A673 (cell line): ENCODE data around the gene ADAMTSL1. TPM values are rescaled to one million over a fixed set of nuclear protein-coding genes. Genes with fewer than 3 reads are reported as not detected.

ENCODE experiments used
- BruUV-seq: library from RNA; stranded (reverse); fragments of 400-500 nt; replicated peaks from 2 replicates; lab custom pipeline; 2021; lab: Mats Ljungman, UMichigan
- CTCF ChIA-PET: fragments of 300-600 bp; sonication (Branson Sonifier 250); formaldehyde crosslinking; loops from one replicate; lab custom pipeline; 2022; ENCODE audit warnings: antibody characterized with exemption; lab: Charles Lee
- POLR2A ChIA-PET: fragments of 300-600 bp; sonication (Branson Sonifier 250); formaldehyde crosslinking; loops from one replicate; lab custom pipeline; 2022; ENCODE audit warnings: antibody characterized with exemption; ENCODE audit not compliant: low non-redundant PET; lab: Charles Lee
- DNase-seq: peaks from one replicate; pipeline ENCODE4 v3.0.0-alpha.2; 2015; ENCODE audit warnings: low spot score
- H3K27ac ChIP-seq: fragments of 200-600 bp; sonication (generic); 2 replicates; pipeline ENCODE4 v1.5.1; 2016; ENCODE audit warnings: mixed run types, low read depth, mild to moderate bottlenecking, mixed read lengths, antibody characterized with exemption, low read length; ENCODE audit not compliant: poor library complexity, severe bottlenecking
- H3K27me3 ChIP-seq: fragments of 200-600 bp; sonication (generic); replicated peaks from 2 replicates; pipeline ENCODE4 v1.6.1; 2017; ENCODE audit warnings: mixed run types, low read depth, mild to moderate bottlenecking, mixed read lengths, antibody characterized with exemption, low read length; ENCODE audit not compliant: insufficient read depth, poor library complexity
- H3K36me3 ChIP-seq: fragments of 200-600 bp; sonication (generic); 2 replicates; pipeline ENCODE4 v1.6.1; 2016; ENCODE audit warnings: mixed run types, mild to moderate bottlenecking, mixed read lengths, antibody characterized with exemption, low read length; ENCODE audit not compliant: insufficient read depth, poor library complexity, severe bottlenecking
- H3K4me1 ChIP-seq: fragments of 200-600 bp; sonication (generic); 2 replicates; pipeline ENCODE4 v1.6.1; 2017; ENCODE audit warnings: mixed run types, mild to moderate bottlenecking, mixed read lengths, antibody characterized with exemption, low read length; ENCODE audit not compliant: insufficient read depth, poor library complexity, severe bottlenecking
- H3K4me3 ChIP-seq: fragments of 200-600 bp; sonication (generic); 2 replicates; pipeline ENCODE4 v1.5.1; 2016; ENCODE audit warnings: low read depth, mixed run types, mild to moderate bottlenecking, mixed read lengths, low read length; ENCODE audit not compliant: poor library complexity, severe bottlenecking
- H3K9me3 ChIP-seq: fragments of 200-600 bp; sonication (generic); 2 replicates; pipeline ENCODE4 v1.6.1; 2016; ENCODE audit warnings: mixed run types, low read depth, mild to moderate bottlenecking, mixed read lengths, antibody characterized with exemption, low read length; ENCODE audit not compliant: poor library complexity, severe bottlenecking
- CTCF ChIP-seq: fragments of 300-800, 200-600 bp; sonication (generic); conservative IDR thresholded peaks from 2 replicates; pipeline ENCODE4 v1.5.1; 2017; ENCODE audit warnings: low read depth, mild to moderate bottlenecking, antibody characterized with exemption, low read length, moderate library complexity, mixed read lengths
- EZH2 ChIP-seq: fragments of 200-600 bp; sonication (generic); IDR thresholded peaks from 2 replicates; pipeline ENCODE4 v1.6.1; 2017; ENCODE audit warnings: borderline replicate concordance, low read depth, mild to moderate bottlenecking, mixed read lengths, antibody characterized with exemption, low read length; ENCODE audit not compliant: poor library complexity, severe bottlenecking
- intact Hi-C: fragments of 100-400 bp; cut with micrococcal nuclease; formaldehyde crosslinking; loops from one replicate; pipeline ENCODE4 v1.10.0; 2022; ENCODE audit not compliant: unreplicated experiment
- total RNA-seq: library from RNA; stranded (reverse); gene quantifications from 2 replicates; pipeline ENCODE4 v1.2.3, GENCODE V29; 2021

Gene ADAMTSL1
- total RNA-seq, 1 experiment from 2014 or later, result not detected

DNA sequence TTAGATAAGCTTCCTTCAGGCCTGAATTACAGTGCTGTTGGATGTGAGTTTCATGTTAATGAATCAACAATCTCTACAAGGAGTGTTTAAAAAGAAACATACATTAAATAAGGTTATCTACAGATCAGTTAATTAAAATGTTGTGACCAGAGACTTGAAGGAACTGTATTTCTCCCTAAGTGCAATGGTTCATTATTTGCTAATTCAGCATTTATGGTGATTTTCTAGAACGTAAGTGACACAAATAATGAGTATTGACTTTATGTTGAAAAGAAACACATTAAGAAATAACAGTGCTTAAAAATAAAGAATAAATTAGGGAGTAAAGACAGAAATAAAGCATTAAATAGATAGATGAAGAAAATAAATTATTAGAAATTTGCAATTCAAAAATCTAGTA is 74.5 kb downstream of the ADAMTSL1 start:
- intact Hi-C loops, result no loop called here
- H3K36me3 ChIP-seq, result no peaks in the 10 kb centered on the region
- no peak overlapping the region for H3K27ac ChIP-seq
- CTCF ChIA-PET, result no interaction called here
- no TSS peak for BruUV-seq
- DNase-seq, result no peak
- POLR2A ChIA-PET, result no interaction called here
- TF ChIP-seq CTCF, result no peak
- no peak for TF ChIP-seq EZH2
- no peak overlapping the region for H3K4me3 ChIP-seq
- H3K4me1 ChIP-seq, result no peaks in the 10 kb centered on the region
- H3K27me3 ChIP-seq, result no peaks in the 10 kb centered on the region
- H3K9me3 ChIP-seq, result no peaks in the 10 kb centered on the region

- Histone ChIP-seq H3K4me3 (no peak overlapping the region), H3K27ac (no peak overlapping the region), H3K9me3 (no peaks in the 10 kb centered on the region), H3K27me3 (no peaks in the 10 kb centered on the region), H3K36me3 (no peaks in the 10 kb centered on the region), H3K4me1 (no peaks in the 10 kb centered on the region)
- ChIA-PET CTCF (no interaction called here), POLR2A (no interaction called here)
- DNase-seq, result no peak
- BruUV-seq, result no TSS peak
- no peak for TF ChIP-seq EZH2
- TF ChIP-seq CTCF, result no peak
- intact Hi-C loops, result no loop called here
Measured at GRCh38 chr9:18549772-18550171, 75.8 kb downstream of the ADAMTSL1 start.

- intact Hi-C loops, result no loop called here
- TF ChIP-seq CTCF, result no peak
- no peak for TF ChIP-seq EZH2
- CTCF ChIA-PET, result no interaction called here
- DNase-seq, result no peak
- no TSS peak for BruUV-seq
- POLR2A ChIA-PET, result no interaction called here
- Histone ChIP-seq H3K4me1 (no peaks in the 10 kb centered on the region), H3K36me3 (no peaks in the 10 kb centered on the region), H3K4me3 (no peak overlapping the region), H3K27me3 (no peaks in the 10 kb centered on the region), H3K9me3 (no peaks in the 10 kb centered on the region), H3K27ac (no peak overlapping the region)
Measured at GRCh38 chr9:18550286-18550685, 76.3 kb downstream of the ADAMTSL1 start.
